ENCODE results near the gene LAMC2. TPM values are rescaled to one million over a fixed set of nuclear protein-coding genes. Genes with fewer than 3 reads are reported as not detected.

The LAMC2 gene
- total and polyA plus RNA-seq, 2 of the 13 experiments (the other 11 are each of a cell fraction or from before 2014, with no cell fraction given) = 0.03 TPM; not detected in 1

- Histone ChIP-seq H3K4me1 (ENCODE audit: insufficient read depth, low read length) (no peaks in the 10 kb centered on the region), H3K79me2 (ENCODE audit: insufficient read depth, low read length) (no peaks in the 10 kb centered on the region), H3K4me3 (replicated peaks in 1 of 3; ENCODE audit: insufficient read depth in 1 of 3, low read depth in 2 of 3, low read length in 3 of 3) (no peak overlapping the region), H3K9me3 (ENCODE audit: low read length) (no peaks in the 10 kb centered on the region), H3K9ac (ENCODE audit: insufficient read depth, low read depth, low read length) (no peak overlapping the region), H4K20me1 (ENCODE audit: insufficient read depth, low read length) (no peaks in the 10 kb centered on the region), H3K27me3 (ENCODE audit: control insufficient read depth in 1 of 2, insufficient read depth in 2 of 2, low read length in 2 of 2) (peaks cover 1 to 4% of the 10 kb centered on the region in 2 experiments; a peak in 3 of 5 replicates), H2AFZ (ENCODE audit: low read length) (no peak overlapping the region), H3K36me3 (replicated peaks in 1 of 2; ENCODE audit: control insufficient read depth in 1 of 2, insufficient read depth in 2 of 2, low read length in 2 of 2) (no peaks in the 10 kb centered on the region), H3K4me2 (ENCODE audit: low read depth, low read length) (no peak overlapping the region), H3K27ac (ENCODE audit: extremely low read length, insufficient read depth, low read length) (no peak overlapping the region)
- no peak for ATAC-seq
- WGBS (ENCODE audit: low lambda C conversion rate) = 62% methylated on average over 1 of the region's 1 CpG
- FAIRE-seq = no peak
- POLR2A ChIA-PET = no interaction called here
- CTCF ChIA-PET (ENCODE audit: low intra/inter-chr PET ratio, low total read pairs) = no interaction called here
- intact Hi-C loops (cut with micrococcal nuclease; ENCODE audit: unreplicated experiment) (no loop called here), in situ Hi-C loops (cut with HindIII; ENCODE audit: extremely low pct_ligation_motif_present, low pct_unique_long_range_greater_than_20kb) (loop anchor here (25.0 kb wide), 1 partner anchor 268 kb away; no protein-coding TSS in a partner anchor)
- no TSS peak for BruUV-seq (replicated peaks)
- no peak for TF ChIP-seq TEAD3 (CRISPR knock-in tag; optimal IDR thresholded peaks at IDR 0.05; ENCODE audit: borderline replicate concordance)
- TF ChIP-seq ZNF720 (CRISPR knock-in tag; IDR thresholded peaks at IDR 0.05) = no peak
- no peak for TF ChIP-seq ZNF605 (CRISPR knock-in tag; IDR thresholded peaks at IDR 0.05)
- TF ChIP-seq SMAD1 (CRISPR knock-in tag; IDR thresholded peaks at IDR 0.05; ENCODE audit: borderline replicate concordance, low read depth) = no peak
- no peak for TF ChIP-seq KDM1A (CRISPR knock-in tag; IDR thresholded peaks at IDR 0.05)
- no peak for TF ChIP-seq PLRG1 (conservative IDR thresholded peaks at IDR 0.05)
- no peak for TF ChIP-seq MAFG (CRISPR knock-in tag; IDR thresholded peaks at IDR 0.05)
- TF ChIP-seq E2F5 (CRISPR knock-in tag; conservative IDR thresholded peaks at IDR 0.05) = no peak
- no peak for TF ChIP-seq GTF3A (CRISPR knock-in tag; conservative IDR thresholded peaks at IDR 0.05)
- TF ChIP-seq, protein P1, sequence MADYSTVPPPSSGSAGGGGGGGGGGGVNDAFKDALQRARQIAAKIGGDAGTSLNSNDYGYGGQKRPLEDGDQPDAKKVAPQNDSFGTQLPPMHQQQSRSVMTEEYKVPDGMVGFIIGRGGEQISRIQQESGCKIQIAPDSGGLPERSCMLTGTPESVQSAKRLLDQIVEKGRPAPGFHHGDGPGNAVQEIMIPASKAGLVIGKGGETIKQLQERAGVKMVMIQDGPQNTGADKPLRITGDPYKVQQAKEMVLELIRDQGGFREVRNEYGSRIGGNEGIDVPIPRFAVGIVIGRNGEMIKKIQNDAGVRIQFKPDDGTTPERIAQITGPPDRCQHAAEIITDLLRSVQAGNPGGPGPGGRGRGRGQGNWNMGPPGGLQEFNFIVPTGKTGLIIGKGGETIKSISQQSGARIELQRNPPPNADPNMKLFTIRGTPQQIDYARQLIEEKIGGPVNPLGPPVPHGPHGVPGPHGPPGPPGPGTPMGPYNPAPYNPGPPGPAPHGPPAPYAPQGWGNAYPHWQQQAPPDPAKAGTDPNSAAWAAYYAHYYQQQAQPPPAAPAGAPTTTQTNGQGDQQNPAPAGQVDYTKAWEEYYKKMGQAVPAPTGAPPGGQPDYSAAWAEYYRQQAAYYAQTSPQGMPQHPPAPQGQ (CRISPR knock-in tag; IDR thresholded peaks at IDR 0.05; ENCODE audit: borderline replicate concordance) = no peak
- TF ChIP-seq ZBTB8A (CRISPR knock-in tag; IDR thresholded peaks at IDR 0.05; ENCODE audit: borderline replicate concordance, low read depth) = no peak
- no peak for TF ChIP-seq ZMAT3 (CRISPR knock-in tag; conservative IDR thresholded peaks at IDR 0.05)
- no peak for TF ChIP-seq MAFF (IDR thresholded peaks at IDR 0.05; ENCODE audit: low read depth, low read length)
- no peak for TF ChIP-seq YEATS2 (CRISPR knock-in tag; IDR thresholded peaks at IDR 0.05; ENCODE audit: borderline replicate concordance)
- no peak for TF ChIP-seq MAFK (conservative IDR thresholded peaks at IDR 0.05 in 1 of 2, IDR thresholded peaks at IDR 0.05 in 1 of 2; ENCODE audit: low read length in 2 of 2)
- TF ChIP-seq ADNP (CRISPR knock-in tag; IDR thresholded peaks at IDR 0.05) = no peak
- TF ChIP-seq, protein P2, sequence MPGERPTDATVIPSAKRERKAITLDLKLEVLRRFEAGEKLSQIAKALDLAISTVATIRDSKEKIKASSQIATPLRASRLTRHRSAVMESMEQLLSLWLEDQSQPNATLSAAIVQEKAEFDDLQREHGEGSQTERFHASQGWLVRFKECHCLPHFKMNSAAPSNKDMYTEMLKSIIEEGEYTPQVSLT (CRISPR knock-in tag; IDR thresholded peaks at IDR 0.05; ENCODE audit: borderline replicate concordance, low read depth) = no peak
- TF ChIP-seq, protein P3, sequence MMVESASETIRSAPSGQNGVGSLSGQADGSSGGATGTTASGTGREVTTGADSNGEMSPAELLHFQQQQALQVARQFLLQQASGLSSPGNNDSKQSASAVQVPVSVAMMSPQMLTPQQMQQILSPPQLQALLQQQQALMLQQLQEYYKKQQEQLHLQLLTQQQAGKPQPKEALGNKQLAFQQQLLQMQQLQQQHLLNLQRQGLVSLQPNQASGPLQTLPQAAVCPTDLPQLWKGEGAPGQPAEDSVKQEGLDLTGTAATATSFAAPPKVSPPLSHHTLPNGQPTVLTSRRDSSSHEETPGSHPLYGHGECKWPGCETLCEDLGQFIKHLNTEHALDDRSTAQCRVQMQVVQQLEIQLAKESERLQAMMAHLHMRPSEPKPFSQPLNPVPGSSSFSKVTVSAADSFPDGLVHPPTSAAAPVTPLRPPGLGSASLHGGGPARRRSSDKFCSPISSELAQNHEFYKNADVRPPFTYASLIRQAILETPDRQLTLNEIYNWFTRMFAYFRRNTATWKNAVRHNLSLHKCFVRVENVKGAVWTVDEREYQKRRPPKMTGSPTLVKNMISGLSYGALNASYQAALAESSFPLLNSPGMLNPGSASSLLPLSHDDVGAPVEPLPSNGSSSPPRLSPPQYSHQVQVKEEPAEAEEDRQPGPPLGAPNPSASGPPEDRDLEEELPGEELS (CRISPR knock-in tag; IDR thresholded peaks at IDR 0.05) = no peak
- DNase-seq (ENCODE audit: low spot score) = no peak
Observed at GRCh38 chr1:183293876-183294275, 107.8 kb downstream of the LAMC2 start.
